HL-60 (cell line): Measurements from ENCODE around the gene CCER1.

ENCODE experiments used
- DNase-seq, 2 experiments: peaks; one replicate each; pipeline ENCODE4 v3.0.0-alpha.2; 2010 to 2020; ENCODE audit warnings: low read depth in 1 of 2, low spot score in 1 of 2
- H3K27ac ChIP-seq: fragments of 250-450 bp; sonication (Bioruptor Pico); replicated peaks from 2 replicates; pipeline ENCODE4 v1.5.1; 2020; ENCODE audit warnings: mild to moderate bottlenecking, moderate library complexity
- H3K27me3 ChIP-seq: fragments of 250-450 bp; sonication (Bioruptor Pico); 2 replicates; pipeline ENCODE4 v1.5.1; 2021; ENCODE audit warnings: mild to moderate bottlenecking, moderate library complexity; ENCODE audit not compliant: insufficient read depth, poor library complexity, severe bottlenecking
- H3K4me3 ChIP-seq: replicated peaks from 2 replicates; pipeline ENCODE4 v1.5.1; 2011; ENCODE audit warnings: mild to moderate bottlenecking, control low read depth, low read length; ENCODE audit not compliant: insufficient read depth
- GABPA ChIP-seq: IDR thresholded peaks from 2 replicates; pipeline ENCODE4 v1.6.1; 2012; ENCODE audit warnings: low read depth
- POLR2AphosphoS5 ChIP-seq: IDR thresholded peaks from 2 replicates; pipeline ENCODE4 v1.6.1; 2012; ENCODE audit warnings: low read depth
- SPI1 ChIP-seq: IDR thresholded peaks from 2 replicates; pipeline ENCODE4 v1.6.1; 2012; ENCODE audit warnings: low read depth, mild to moderate bottlenecking, borderline replicate concordance
- TF ChIP-seq, protein P1 (sequence below): IDR thresholded peaks from one replicate; pipeline ENCODE4 v1.5.1; 2011; ENCODE audit warnings: low read length, control low read depth, inconsistent platforms; ENCODE audit not compliant: insufficient read depth
- TF ChIP-seq, protein P2 (sequence below): IDR thresholded peaks from 2 replicates; pipeline ENCODE4 v1.6.1; 2012; ENCODE audit warnings: low read depth; ENCODE audit not compliant: insufficient replicate concordance

CCER1 gene

DNA sequence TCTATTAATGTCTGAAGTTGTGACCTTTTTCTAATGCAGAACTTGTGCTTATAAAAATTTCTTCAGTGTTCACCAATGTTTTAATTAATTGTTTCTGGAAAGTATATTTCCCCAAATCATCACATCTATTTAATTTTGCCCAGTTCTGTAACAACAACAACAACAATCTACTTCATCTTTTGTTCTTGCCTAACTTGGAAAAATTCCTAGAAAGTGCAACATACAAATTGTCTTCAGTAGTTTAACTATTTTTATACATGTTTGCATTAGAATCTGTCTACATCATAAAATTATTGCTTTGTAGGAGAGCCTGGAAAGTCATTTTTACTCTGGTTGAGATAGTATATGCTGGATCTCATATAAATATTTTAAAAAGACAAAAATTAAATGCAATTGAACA is 38.5 kb downstream of the CCER1 start:
- DNase-seq, result no peak

DNA sequence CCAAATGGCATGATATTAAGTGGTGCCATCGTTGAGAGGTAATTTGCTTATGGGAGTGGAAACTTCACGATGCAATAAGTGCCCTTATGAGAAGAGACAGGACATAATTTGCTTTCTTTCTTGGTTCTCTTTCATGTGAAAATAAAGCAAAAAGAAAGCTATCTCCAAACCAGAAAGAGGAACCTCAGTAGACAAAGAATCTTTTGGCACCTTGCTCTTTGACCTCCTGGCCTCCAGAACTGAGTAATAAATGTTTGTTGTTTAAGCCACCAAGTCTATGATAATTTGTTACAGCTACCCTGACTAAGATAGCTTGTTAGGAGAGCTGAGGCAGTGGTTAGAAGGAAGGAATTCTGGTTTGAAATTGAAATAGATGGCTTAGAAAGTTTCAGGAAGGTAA is 39.6 kb downstream of the CCER1 start:
- TF ChIP-seq SPI1 (no peak), GABPA (no peak), POLR2AphosphoS5 (no peak)
- TF ChIP-seq, protein P1, sequence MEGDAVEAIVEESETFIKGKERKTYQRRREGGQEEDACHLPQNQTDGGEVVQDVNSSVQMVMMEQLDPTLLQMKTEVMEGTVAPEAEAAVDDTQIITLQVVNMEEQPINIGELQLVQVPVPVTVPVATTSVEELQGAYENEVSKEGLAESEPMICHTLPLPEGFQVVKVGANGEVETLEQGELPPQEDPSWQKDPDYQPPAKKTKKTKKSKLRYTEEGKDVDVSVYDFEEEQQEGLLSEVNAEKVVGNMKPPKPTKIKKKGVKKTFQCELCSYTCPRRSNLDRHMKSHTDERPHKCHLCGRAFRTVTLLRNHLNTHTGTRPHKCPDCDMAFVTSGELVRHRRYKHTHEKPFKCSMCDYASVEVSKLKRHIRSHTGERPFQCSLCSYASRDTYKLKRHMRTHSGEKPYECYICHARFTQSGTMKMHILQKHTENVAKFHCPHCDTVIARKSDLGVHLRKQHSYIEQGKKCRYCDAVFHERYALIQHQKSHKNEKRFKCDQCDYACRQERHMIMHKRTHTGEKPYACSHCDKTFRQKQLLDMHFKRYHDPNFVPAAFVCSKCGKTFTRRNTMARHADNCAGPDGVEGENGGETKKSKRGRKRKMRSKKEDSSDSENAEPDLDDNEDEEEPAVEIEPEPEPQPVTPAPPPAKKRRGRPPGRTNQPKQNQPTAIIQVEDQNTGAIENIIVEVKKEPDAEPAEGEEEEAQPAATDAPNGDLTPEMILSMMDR, result no peak
- TF ChIP-seq, protein P2, sequence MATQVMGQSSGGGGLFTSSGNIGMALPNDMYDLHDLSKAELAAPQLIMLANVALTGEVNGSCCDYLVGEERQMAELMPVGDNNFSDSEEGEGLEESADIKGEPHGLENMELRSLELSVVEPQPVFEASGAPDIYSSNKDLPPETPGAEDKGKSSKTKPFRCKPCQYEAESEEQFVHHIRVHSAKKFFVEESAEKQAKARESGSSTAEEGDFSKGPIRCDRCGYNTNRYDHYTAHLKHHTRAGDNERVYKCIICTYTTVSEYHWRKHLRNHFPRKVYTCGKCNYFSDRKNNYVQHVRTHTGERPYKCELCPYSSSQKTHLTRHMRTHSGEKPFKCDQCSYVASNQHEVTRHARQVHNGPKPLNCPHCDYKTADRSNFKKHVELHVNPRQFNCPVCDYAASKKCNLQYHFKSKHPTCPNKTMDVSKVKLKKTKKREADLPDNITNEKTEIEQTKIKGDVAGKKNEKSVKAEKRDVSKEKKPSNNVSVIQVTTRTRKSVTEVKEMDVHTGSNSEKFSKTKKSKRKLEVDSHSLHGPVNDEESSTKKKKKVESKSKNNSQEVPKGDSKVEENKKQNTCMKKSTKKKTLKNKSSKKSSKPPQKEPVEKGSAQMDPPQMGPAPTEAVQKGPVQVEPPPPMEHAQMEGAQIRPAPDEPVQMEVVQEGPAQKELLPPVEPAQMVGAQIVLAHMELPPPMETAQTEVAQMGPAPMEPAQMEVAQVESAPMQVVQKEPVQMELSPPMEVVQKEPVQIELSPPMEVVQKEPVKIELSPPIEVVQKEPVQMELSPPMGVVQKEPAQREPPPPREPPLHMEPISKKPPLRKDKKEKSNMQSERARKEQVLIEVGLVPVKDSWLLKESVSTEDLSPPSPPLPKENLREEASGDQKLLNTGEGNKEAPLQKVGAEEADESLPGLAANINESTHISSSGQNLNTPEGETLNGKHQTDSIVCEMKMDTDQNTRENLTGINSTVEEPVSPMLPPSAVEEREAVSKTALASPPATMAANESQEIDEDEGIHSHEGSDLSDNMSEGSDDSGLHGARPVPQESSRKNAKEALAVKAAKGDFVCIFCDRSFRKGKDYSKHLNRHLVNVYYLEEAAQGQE, result no peak
- Histone ChIP-seq H3K27me3 (no peaks in the 10 kb centered on the region), H3K27ac (no peak overlapping the region), H3K4me3 (no peak overlapping the region)
- DNase-seq, result no peak

More for the DNA sequence above, 38.5 kb downstream of the CCER1 start:
- Histone ChIP-seq H3K4me3 (no peak overlapping the region), H3K27ac (no peak overlapping the region), H3K27me3 (no peaks in the 10 kb centered on the region)
- TF ChIP-seq, protein P2, result no peak

DNA sequence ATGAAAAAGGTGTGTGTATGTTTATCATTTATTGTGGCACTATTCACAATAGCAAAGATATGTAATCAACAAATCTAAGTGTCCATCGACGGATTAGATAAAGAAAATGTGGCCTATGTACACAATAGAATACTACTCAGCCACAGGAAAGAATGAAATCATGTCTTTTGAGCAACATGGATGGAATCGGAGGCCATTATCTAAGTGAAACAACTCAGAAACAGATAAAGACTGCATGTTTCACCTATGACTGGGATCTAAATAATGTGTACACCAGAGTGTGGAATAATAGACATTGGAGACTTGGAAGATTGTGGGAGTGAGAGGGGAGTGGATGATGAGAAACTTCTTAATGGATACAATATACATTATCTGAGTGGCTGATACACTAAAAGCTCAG is 44.0 kb downstream of the CCER1 start:
- TF ChIP-seq, protein P1, result no peak
- TF ChIP-seq GABPA (no peak), POLR2AphosphoS5 (no peak), SPI1 (no peak)
- TF ChIP-seq, protein P2, result no peak
- no peak overlapping the region for H3K27ac ChIP-seq
- no peaks in the 10 kb centered on the region for H3K27me3 ChIP-seq
- no peak for DNase-seq
- no peak overlapping the region for H3K4me3 ChIP-seq
